Ramos (cell line): ENCODE measurements around the gene CTCF.
"Not testable (repeated sequence)": the region's sequence is repeated elsewhere in the genome, so short reads cannot be mapped to it uniquely, and the experiment has no call there.

ENCODE experiments used
- in situ Hi-C: fragments of 300-500 bp; cut with MboI; formaldehyde crosslinking; loops from one replicate; pipeline ENCODE4 v1.14.3; 2022; ENCODE audit warnings: low sequenced_read_pairs; ENCODE audit not compliant: unreplicated experiment

Gene CTCF

DNA sequence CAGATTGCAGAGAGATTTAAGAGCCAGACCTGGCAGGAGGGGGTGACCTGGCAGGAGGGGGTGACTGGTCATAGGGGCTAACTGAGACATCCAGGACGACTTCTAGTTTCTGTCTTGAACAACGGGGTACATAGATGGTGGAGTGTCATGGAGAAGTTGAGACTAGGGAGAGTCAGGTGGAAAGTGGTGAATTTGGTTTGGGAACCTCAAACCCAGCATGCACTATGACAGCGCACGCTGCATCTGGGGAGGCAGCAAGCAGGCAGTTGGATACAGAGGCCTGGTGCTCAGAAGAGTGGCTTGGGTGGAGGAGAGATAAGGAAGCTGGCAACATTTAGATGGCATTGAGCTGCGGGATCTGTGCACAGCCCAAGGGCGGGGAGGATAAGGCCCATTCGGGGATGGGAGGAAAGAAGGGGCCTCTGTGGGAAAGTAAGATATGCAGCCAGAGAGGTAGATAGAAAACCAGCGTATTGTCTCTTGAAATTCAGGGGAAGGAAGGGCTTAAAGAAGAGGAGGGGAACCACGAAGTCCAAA lies 29.2 kb upstream of the CTCF start:
- in situ Hi-C loops = no loop called here

DNA sequence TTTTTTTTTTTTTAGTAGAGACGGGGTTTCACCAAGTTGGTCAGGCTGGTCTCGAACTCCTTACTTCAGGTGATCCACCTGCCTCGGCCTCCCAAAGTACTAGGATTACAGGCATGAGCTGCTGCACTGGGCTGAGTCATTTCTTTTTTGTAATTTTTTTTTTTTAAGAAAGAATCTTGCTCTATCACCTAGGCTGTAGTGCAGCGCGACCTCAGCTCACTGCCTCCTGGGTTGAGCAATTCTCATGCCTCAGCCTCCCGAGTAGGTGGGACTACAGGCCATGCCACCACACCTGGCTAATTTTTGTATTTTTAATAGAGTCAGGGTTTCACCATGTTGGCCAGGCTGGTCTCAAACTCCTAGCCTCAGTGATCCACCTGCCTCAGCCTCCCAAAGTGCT lies 28.3 kb upstream of the CTCF start:
- in situ Hi-C loops = not testable (repeated sequence)

- in situ Hi-C loops = no loop called here
Observed at GRCh38 chr16:67534431-67534830, 27.9 kb upstream of the CTCF start.

DNA sequence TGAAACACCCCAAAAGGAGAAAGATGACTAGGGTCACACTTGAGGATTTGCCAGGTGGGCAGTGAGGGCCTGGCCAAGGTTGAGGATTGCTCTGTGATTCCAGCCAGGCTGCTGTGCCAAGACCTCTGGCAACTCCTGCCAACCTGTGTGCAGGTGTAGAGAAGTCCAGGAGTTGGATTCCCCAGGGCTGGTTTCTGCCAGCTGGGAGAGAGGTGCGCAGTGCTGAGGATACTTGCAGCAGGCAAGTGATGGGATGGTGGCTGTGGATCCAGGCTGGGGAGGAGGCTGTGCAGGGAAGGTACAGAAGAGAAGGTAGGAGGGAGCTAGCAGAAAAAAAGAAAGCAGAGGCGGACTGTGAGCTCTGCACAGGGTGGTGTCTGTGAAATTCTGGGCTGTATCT lies 27.1 kb upstream of the CTCF start:
- in situ Hi-C loops = no loop called here

DNA sequence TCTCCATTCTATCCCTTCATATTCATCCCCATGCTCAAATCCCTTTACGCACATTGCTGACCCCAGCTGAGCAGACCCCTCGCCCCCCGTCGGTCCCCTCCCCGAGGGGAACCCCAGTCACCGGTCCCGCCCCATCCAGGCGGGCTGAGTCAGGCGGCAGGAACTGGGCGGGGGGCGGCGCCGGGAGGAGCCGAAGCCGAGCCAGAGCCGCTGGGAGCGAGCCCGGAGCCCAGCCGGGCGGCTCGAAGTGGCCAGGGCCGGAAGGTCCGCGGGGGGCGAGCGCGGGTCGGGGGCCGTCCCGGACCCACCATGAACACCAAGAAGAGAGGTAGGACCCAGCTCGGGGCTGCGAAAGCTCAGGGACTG lies 25.1 kb upstream of the CTCF start:
- in situ Hi-C loops = no loop called here

GRCh38 chr16:67537636-67538591 lies 24.4 kb upstream of the CTCF start:
- in situ Hi-C loops = no loop called here

DNA sequence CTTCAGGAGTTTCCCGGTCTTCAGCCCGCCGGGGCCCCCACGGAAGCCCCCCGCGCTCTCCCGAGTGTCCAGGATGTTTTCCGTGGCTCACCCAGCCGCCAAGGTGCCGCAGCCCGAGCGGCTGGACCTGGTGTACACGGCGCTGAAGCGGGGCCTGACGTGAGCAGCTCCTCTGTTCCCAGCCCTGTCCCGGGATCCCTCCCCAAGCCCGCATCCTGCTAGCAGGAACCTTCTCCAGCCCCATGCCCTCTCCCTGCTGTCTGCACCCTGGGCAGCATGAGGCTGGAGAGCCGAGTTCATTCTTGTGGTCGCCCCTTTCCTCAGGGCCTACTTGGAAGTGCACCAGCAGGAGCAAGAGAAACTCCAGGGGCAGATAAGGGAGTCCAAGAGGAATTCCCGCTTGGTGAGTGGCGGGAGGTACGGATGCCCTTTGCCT lies 23.6 kb upstream of the CTCF start:
- in situ Hi-C loops = no loop called here

DNA sequence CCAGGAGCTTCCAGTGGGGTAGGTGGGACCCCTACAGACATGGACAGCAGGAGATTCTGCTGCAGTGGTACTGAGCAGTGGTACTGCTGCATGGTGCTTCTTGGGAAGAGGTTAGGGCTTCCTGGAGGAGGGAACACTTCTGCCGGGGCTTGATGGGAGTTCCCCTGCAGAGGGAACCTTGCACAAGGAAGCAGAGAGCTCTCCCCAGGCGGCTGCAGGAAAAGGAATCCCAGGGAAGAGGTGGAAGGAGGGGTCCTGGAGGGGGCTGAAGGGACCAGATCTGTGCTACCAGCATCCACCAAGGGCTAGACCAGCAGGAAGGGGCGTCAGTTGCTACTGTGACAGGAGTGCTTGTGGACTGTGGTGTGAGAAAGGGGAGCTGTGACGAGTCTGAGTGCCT lies 23.1 kb upstream of the CTCF start:
- in situ Hi-C loops = no loop called here

GRCh38 chr16:67539691-67540635 lies 22.4 kb upstream of the CTCF start:
- in situ Hi-C loops = loop anchor here (5.0 kb wide), 1 partner anchor 97 kb away; no protein-coding TSS in a partner anchor

DNA sequence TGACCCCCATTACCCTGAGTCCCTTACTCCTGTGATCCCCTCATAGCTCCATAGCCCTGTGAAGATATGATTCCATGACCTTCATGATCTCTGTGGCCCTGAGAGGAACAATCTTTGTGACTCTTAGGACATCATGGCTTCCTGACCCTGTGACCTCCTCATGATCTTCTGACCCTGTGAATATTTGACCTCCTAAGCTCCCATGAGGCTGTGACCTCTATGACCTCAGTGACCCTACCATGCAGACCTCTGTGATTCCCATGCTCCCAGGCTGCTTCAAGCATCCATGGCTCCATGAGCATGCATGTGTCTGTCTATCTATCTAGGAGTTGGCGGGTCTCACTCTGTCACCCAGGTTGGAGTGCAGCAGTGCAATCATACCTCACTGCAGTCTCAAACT lies 21.6 kb upstream of the CTCF start:
- in situ Hi-C loops = loop anchor here (5.0 kb wide), 1 partner anchor 97 kb away; no protein-coding TSS in a partner anchor

DNA sequence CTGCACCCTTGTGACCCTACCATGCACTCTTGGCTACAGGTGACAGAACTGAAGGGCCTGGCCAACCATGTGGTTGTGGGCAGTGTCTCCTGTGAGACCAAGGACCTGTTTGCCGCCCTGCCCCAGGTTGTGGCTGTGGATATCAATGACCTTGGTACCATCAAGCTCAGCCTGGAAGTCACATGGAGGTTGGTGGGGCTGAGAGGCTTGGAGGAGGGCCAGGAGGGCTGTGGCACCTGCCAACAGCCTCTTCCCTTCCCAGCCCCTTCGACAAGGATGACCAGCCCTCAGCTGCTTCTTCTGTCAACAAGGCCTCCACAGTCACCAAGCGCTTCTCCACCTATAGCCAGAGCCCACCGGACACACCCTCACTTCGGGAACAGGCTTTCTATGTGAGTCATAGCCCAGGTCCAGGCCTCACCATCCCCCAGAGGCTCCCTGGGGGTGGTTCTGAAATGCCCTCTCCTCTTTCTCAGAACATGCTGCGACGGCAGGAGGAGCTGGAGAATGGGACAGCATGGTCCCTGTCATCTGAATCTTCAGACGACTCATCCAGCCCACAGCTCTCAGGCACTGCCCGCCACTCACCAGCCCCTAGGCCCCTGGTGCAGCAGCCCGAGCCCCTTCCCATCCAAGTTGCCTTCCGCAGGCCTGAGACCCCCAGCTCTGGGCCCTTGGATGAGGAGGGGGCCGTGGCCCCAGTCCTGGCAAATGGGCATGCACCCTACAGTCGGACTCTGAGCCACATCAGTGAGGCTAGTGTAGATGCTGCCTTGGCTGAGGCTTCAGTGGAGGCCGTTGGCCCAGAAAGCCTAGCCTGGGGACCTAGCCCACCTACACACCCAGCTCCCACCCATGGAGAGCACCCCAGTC lies 20.7 kb upstream of the CTCF start:
- in situ Hi-C loops = loop anchor here (5.0 kb wide), 1 partner anchor 96 kb away; no protein-coding TSS in a partner anchor

DNA sequence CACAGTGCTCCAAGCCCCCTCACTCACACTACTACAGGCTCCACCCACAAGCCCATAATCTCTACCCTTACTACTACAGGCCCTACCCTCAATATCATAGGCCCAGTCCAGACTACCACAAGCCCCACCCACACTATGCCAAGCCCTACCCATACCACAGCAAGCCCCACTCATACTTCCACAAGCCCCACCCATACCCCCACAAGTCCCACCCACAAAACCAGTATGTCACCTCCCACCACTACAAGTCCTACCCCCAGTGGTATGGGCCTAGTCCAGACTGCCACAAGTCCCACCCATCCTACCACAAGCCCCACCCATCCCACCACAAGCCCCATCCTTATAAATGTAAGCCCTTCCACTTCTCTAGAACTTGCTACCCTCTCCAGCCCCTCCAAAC lies 19.9 kb upstream of the CTCF start:
- in situ Hi-C loops = loop anchor here (5.0 kb wide), 1 partner anchor 95 kb away; no protein-coding TSS in a partner anchor

DNA sequence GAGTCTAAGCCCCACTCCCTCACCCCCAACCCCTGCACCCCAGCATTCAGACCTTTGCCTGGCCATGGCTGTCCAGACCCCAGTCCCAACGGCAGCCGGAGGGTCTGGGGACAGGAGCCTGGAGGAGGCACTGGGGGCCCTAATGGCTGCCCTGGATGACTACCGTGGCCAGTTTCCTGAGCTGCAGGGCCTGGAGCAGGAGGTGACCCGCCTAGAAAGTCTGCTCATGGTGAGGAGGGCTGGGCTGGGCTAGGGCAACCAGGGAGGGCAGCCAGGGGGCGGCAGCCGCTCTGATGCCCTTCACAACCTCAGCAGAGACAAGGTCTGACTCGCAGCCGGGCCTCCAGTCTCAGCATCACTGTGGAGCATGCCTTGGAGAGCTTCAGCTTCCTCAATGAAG lies 19.3 kb upstream of the CTCF start:
- in situ Hi-C loops = loop anchor here (5.0 kb wide), 1 partner anchor 94 kb away; no protein-coding TSS in a partner anchor

- in situ Hi-C loops = loop anchor here (5.0 kb wide), 1 partner anchor 94 kb away; no protein-coding TSS in a partner anchor
Observed at GRCh38 chr16:67543582-67543981, 18.7 kb upstream of the CTCF start.

- in situ Hi-C loops = loop anchor here (5.0 kb wide), 1 partner anchor 93 kb away; no protein-coding TSS in a partner anchor
Observed at GRCh38 chr16:67544329-67544841, 17.9 kb upstream of the CTCF start.

GRCh38 chr16:67544844-67545664 lies 17.3 kb upstream of the CTCF start:
- in situ Hi-C loops = loop anchor here (5.0 kb wide), 1 partner anchor 92 kb away; no protein-coding TSS in a partner anchor

DNA sequence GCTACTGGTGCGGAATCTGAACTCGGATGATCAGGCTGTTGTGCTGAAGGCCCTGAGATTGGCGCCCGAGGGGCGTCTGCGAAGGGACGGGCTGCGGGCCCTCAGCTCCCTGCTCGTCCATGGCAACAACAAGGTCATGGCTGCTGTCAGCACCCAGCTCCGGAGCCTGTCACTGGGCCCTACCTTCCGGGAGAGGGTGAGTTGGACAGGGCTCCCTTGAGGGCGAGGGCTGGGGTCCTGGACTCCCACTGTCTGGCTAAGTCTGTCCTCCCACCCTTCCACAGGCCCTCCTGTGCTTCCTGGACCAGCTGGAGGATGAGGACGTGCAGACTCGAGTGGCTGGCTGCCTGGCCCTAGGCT lies 16.7 kb upstream of the CTCF start:
- in situ Hi-C loops = no loop called here

DNA sequence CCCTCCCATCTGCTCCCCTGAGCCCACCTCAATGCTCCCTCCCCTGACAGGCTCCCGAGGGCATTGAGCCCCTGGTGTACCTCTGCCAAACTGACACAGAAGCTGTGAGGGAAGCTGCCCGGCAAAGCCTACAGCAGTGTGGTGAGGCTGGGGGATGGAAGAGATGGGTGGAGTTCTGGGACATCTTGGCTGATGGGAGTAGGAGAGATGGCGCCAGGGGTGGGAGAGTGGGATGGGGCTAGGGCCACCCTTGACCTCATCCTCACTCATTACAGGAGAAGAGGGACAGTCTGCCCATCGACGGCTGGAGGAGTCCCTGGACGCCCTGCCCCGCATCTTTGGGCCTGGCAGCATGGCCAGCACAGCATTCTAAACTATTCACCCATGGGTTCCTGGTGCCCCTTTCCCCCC lies 16.2 kb upstream of the CTCF start:
- in situ Hi-C loops = no loop called here
